GM19372 (cell line): ENCODE results near the gene OR4N2.
"Not testable (repeated sequence)": the region's sequence is repeated elsewhere in the genome, so short reads cannot be mapped to it uniquely, and the experiment has no call there.

Experiments
- ATAC-seq: cut with Tn5 transposase; IDR thresholded peaks from one replicate; pipeline ENCODE4 v1.9.1; 2021; ENCODE audit warnings: mild to moderate bottlenecking, low read depth, moderate library complexity; ENCODE audit not compliant: unreplicated experiment

OR4N2 gene

DNA sequence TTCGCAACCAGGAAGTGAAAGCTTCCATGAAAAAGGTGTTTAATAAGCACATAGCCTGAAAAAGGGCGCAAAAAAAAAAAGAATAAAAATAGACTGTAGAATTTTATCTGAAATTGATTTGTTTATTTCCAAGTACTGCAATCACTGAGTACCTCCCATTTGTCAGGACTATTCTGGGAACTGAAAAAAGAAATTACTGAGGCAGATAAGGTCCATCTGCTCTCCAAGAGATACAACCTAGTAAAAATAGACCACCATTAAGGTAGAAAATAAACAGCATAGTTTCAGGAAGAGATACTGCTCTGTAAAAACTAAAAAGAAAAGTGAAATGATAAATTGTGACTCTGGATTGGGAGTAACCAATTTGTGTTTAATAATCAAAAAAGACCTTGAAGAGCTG, 24.7 kb downstream of the OR4N2 start:
- no peak for ATAC-seq

GRCh38 chr14:19834203-19834848, 30.8 kb downstream of the OR4N2 start:
- ATAC-seq = not testable (repeated sequence)

- ATAC-seq = no peak
Measured at GRCh38 chr14:19838433-19838832, 34.9 kb downstream of the OR4N2 start.

- no peak for ATAC-seq
Measured at GRCh38 chr14:19851365-19851764, 47.8 kb downstream of the OR4N2 start.

DNA sequence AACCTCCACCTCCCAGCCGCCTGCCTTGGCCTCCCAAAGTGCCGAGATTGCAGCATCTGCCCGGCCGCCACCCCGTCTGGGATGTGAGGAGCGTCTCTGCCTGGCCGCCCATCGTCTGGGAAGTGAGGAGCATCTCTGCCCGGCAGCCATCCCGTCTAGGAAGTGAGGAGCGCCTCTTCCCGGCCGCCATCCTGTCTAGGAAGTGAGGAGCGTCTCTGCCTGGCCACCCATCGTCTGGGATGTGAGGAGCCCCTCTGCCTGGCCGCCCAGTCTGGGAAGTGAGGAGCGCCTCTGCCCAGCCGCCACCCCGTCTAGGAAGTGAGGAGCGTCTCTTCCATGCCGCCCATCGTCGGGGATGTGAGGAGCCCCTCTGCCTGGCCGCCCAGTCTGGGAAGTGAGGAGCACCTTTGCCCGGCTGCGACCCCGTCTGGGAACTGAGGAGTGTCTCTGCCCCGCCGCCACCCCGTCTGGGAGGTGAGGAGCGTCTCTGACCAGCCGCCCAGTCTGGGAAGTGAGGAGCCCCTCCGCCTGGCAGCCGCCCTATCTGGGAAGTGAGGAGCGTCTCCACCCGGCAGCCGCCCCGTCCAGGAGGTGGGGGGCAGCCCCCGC, 62.6 kb downstream of the OR4N2 start:
- not testable (repeated sequence) for ATAC-seq

- ATAC-seq = no peak
Measured at GRCh38 chr14:19873178-19873577, 69.6 kb downstream of the OR4N2 start.

DNA sequence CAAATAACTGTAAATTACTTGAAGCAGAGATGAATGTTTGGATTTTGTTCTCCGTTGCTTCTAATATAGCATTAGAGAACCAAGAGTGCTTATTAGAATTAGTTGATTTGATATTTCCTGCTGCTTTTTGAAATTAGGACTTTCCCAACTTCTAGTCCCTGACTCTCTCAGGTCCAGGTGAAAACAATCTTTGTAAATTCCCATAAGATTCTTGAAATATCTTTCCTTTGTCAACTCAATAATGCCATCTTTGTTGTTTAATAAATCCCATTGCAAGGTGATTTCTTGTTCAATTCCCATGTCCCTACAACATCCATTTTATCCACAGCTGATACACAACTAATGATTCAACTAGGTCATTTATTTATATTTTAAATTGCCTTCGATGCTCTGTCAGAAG, 71.3 kb downstream of the OR4N2 start, which contains the start of gene OR4K2:
OR4K2 (plus strand) TSS at position 301 of the 400 bp plus-strand sequence. CDS start 1,126 bp downstream, outside the sequence.
- no peak for ATAC-seq

DNA sequence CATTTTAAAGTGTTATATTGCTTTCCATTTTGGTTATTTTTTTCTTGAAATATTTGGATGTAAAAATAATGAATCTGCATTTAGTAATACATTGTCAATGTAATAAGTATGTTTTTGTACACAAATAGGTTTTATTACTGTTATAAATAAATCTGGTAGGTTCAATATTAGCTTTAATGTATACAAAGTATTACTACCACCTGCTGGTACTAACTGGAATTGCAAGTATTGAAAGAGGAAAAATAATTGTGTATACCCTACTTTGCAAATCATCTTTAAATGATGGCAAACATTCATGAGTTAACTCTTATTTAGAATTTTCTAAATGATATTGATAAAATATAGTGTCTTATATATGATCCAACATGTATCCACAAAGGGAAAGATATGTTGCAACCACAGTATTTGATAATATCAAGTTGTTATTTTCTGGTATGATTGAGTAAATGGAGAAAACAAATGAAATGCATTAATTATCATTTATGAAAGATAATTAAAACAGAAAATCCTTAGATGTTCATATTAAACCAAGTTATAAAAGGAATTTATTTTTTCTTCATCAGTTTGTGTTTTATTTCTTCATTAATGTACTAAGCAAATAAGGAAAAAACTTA, 74.6 kb downstream of the OR4N2 start:
- ATAC-seq = no peak
